HepG2 (cell line): Measurements from ENCODE around the gene COBLL1. TPM values are rescaled to one million over a fixed set of nuclear protein-coding genes. Genes with fewer than 3 reads are reported as not detected.

Source experiments
- MBD4 ChIP-seq: IDR thresholded peaks from 2 replicates; pipeline ENCODE4 v1.6.1; 2012; ENCODE audit warnings: low read length, inconsistent platforms, borderline replicate concordance
- ZNF263 ChIP-seq: sonication (generic); formaldehyde crosslinking; IDR thresholded peaks from 2 replicates; pipeline ENCODE4 v1.4.0; 2020; ENCODE audit warnings: missing genetic modification reagents
- polyA plus RNA-seq, 8 experiments: library from polyadenylated mRNA; depleted of rRNA in 3 of 8; stranded (reverse) in 7 of 8; unstranded in 1 of 8; fragments of >200 nt; fragmentation: Illumina TruSeq in 4 of 8; extraction: Trizol in 4 of 8; gene quantifications; 2 replicates each; pipeline versions ENCODE4 v1.2.1 to v1.2.3, GENCODE V29; 2011 to 2016; ENCODE audit warnings: low read depth in 4 of 8, missing spikeins in 1 of 8, mixed read lengths in 1 of 8; ENCODE audit not compliant: insufficient read depth in 1 of 8
- total RNA-seq, 5 experiments: library from RNA; depleted of rRNA; stranded (reverse); fragments of >200 nt; fragmentation: Illumina TruSeq; extraction: Trizol; gene quantifications; 2 replicates each; pipeline ENCODE4 v1.2.3, GENCODE V29; 2016; ENCODE audit warnings: low read depth in 1 of 5
- TF ChIP-seq, protein P1 (sequence below): sonication (generic); formaldehyde crosslinking; IDR thresholded peaks from 2 replicates; pipeline ENCODE4 v1.5.0; 2020; ENCODE audit warnings: mild to moderate bottlenecking, missing genetic modification reagents, borderline replicate concordance
- TF ChIP-seq, protein P2 (sequence below): sonication (generic); formaldehyde crosslinking; IDR thresholded peaks from 2 replicates; pipeline ENCODE4 v1.4.0; 2020; ENCODE audit warnings: missing genetic modification reagents

COBLL1 gene
- total and polyA plus RNA-seq, 2 of the 13 experiments (the other 11 are each of a cell fraction or from before 2014, with no cell fraction given) = 32.6 to 86.8 TPM

GRCh38 chr2:164835302-164835701, 6.3 kb downstream of the COBLL1 start (continued):
- TF ChIP-seq, protein P1, sequence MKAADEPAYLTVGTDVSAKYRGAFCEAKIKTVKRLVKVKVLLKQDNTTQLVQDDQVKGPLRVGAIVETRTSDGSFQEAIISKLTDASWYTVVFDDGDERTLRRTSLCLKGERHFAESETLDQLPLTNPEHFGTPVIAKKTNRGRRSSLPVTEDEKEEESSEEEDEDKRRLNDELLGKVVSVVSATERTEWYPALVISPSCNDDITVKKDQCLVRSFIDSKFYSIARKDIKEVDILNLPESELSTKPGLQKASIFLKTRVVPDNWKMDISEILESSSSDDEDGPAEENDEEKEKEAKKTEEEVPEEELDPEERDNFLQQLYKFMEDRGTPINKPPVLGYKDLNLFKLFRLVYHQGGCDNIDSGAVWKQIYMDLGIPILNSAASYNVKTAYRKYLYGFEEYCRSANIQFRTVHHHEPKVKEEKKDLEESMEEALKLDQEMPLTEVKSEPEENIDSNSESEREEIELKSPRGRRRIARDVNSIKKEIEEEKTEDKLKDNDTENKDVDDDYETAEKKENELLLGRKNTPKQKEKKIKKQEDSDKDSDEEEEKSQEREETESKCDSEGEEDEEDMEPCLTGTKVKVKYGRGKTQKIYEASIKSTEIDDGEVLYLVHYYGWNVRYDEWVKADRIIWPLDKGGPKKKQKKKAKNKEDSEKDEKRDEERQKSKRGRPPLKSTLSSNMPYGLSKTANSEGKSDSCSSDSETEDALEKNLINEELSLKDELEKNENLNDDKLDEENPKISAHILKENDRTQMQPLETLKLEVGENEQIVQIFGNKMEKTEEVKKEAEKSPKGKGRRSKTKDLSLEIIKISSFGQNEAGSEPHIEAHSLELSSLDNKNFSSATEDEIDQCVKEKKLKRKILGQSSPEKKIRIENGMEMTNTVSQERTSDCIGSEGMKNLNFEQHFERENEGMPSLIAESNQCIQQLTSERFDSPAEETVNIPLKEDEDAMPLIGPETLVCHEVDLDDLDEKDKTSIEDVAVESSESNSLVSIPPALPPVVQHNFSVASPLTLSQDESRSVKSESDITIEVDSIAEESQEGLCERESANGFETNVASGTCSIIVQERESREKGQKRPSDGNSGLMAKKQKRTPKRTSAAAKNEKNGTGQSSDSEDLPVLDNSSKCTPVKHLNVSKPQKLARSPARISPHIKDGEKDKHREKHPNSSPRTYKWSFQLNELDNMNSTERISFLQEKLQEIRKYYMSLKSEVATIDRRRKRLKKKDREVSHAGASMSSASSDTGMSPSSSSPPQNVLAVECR = no peak
- TF ChIP-seq, protein P2, sequence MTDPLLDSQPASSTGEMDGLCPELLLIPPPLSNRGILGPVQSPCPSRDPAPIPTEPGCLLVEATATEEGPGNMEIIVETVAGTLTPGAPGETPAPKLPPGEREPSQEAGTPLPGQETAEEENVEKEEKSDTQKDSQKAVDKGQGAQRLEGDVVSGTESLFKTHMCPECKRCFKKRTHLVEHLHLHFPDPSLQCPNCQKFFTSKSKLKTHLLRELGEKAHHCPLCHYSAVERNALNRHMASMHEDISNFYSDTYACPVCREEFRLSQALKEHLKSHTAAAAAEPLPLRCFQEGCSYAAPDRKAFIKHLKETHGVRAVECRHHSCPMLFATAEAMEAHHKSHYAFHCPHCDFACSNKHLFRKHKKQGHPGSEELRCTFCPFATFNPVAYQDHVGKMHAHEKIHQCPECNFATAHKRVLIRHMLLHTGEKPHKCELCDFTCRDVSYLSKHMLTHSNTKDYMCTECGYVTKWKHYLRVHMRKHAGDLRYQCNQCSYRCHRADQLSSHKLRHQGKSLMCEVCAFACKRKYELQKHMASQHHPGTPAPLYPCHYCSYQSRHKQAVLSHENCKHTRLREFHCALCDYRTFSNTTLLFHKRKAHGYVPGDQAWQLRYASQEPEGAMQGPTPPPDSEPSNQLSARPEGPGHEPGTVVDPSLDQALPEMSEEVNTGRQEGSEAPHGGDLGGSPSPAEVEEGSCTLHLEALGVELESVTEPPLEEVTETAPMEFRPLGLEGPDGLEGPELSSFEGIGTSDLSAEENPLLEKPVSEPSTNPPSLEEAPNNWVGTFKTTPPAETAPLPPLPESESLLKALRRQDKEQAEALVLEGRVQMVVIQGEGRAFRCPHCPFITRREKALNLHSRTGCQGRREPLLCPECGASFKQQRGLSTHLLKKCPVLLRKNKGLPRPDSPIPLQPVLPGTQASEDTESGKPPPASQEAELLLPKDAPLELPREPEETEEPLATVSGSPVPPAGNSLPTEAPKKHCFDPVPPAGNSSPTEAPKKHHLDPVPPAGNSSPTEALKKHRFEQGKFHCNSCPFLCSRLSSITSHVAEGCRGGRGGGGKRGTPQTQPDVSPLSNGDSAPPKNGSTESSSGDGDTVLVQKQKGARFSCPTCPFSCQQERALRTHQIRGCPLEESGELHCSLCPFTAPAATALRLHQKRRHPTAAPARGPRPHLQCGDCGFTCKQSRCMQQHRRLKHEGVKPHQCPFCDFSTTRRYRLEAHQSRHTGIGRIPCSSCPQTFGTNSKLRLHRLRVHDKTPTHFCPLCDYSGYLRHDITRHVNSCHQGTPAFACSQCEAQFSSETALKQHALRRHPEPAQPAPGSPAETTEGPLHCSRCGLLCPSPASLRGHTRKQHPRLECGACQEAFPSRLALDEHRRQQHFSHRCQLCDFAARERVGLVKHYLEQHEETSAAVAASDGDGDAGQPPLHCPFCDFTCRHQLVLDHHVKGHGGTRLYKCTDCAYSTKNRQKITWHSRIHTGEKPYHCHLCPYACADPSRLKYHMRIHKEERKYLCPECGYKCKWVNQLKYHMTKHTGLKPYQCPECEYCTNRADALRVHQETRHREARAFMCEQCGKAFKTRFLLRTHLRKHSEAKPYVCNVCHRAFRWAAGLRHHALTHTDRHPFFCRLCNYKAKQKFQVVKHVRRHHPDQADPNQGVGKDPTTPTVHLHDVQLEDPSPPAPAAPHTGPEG (CRISPR knock-in tag) = no peak
- TF ChIP-seq MBD4 (no peak), ZNF263 (no peak)
